HEK293T (cell line): ENCODE data around the gene RAPGEF1.

Experiments
- BHLHE40 ChIP-seq: fragments of 450-650 bp; IDR thresholded peaks from 2 replicates; pipeline ENCODE4 v1.6.1; 2016; ENCODE audit warnings: mild to moderate bottlenecking, moderate library complexity, borderline replicate concordance
- FOXA1 ChIP-seq: fragments of 450-650 bp; IDR thresholded peaks from 2 replicates; pipeline ENCODE4 v1.6.1; 2016; ENCODE audit warnings: mild to moderate bottlenecking
- FOXK2 ChIP-seq: fragments of 450-650 bp; IDR thresholded peaks from 2 replicates; pipeline ENCODE4 v1.6.1; 2016; ENCODE audit warnings: mild to moderate bottlenecking
- FOXM1 ChIP-seq: fragments of 450-650 bp; IDR thresholded peaks from 2 replicates; pipeline ENCODE4 v1.6.1; 2017; ENCODE audit warnings: mild to moderate bottlenecking, borderline replicate concordance
- HDGF ChIP-seq: fragments of 450-650 bp; IDR thresholded peaks from 2 replicates; pipeline ENCODE4 v1.6.1; 2017; ENCODE audit warnings: antibody characterized with exemption, borderline replicate concordance
- L3MBTL2 ChIP-seq: fragments of 450-650 bp; conservative IDR thresholded peaks from 2 replicates; pipeline ENCODE4 v1.6.1; 2016; ENCODE audit warnings: mild to moderate bottlenecking
- LEF1 ChIP-seq: fragments of 450-650 bp; IDR thresholded peaks from 2 replicates; pipeline ENCODE4 v1.6.1; 2017; ENCODE audit warnings: mild to moderate bottlenecking, borderline replicate concordance
- NFRKB ChIP-seq: fragments of 450-650 bp; IDR thresholded peaks from 2 replicates; pipeline ENCODE4 v1.6.1; 2016; ENCODE audit warnings: mild to moderate bottlenecking, moderate library complexity
- PKNOX1 ChIP-seq: fragments of 450-650 bp; IDR thresholded peaks from 2 replicates; pipeline ENCODE4 v1.6.1; 2016
- SP1 ChIP-seq: fragments of 450-650 bp; IDR thresholded peaks from 2 replicates; pipeline ENCODE4 v1.6.1; 2017
- SUZ12 ChIP-seq: fragments of 450-650 bp; IDR thresholded peaks from 2 replicates; pipeline ENCODE4 v1.6.1; 2016; ENCODE audit warnings: mild to moderate bottlenecking
- TARDBP ChIP-seq: fragments of 450-650 bp; IDR thresholded peaks from 2 replicates; pipeline ENCODE4 v1.6.1; 2016
- ZNF384 ChIP-seq: fragments of 450-650 bp; IDR thresholded peaks from 2 replicates; pipeline ENCODE4 v1.6.1; 2016

- TF ChIP-seq SP1 = no peak
- TF ChIP-seq FOXM1 = no peak
- TF ChIP-seq HDGF = no peak
- TF ChIP-seq BHLHE40 = no peak
- no peak for TF ChIP-seq FOXA1
- TF ChIP-seq ZNF384 = no peak
- no peak for TF ChIP-seq SUZ12
- TF ChIP-seq FOXK2 = no peak
- TF ChIP-seq TARDBP = no peak
- TF ChIP-seq PKNOX1 = no peak
- no peak for TF ChIP-seq LEF1
- no peak for TF ChIP-seq NFRKB
- TF ChIP-seq L3MBTL2 = no peak
Measured at GRCh38 chr9:131673068-131673467, 66.8 kb downstream of the RAPGEF1 start.
